ENCODE measurements around the gene FKBP10.

GRCh38 chr17:41813699-41814124 is 908 bp downstream of the FKBP10 start:
- TF ChIP-seq TAF9B (IDR thresholded peaks at IDR 0.05; ENCODE audit: partially characterized antibody) (no peak), MYBL2 (IDR thresholded peaks at IDR 0.05; ENCODE audit: low read depth) (no peak), MYBL2 (CRISPR knock-in tag; IDR thresholded peaks at IDR 0.05; ENCODE audit: borderline replicate concordance) (no peak), ZNF124 (CRISPR knock-in tag; IDR thresholded peaks at IDR 0.05) (no peak), JUNB (CRISPR knock-in tag; conservative IDR thresholded peaks at IDR 0.05) (no peak)

Data from K562 (cell line).